SK-N-SH treated with all-trans-retinoic acid at 6 μM for 48 hours (cell line): ENCODE data around the gene OPHN1.

ENCODE experiments used
- ARNTL ChIP-seq: fragments of 450-650 bp; formaldehyde crosslinking; IDR thresholded peaks from 2 replicates; pipeline ENCODE4 v1.5.0; 2020; ENCODE audit warnings: low read depth, mild to moderate bottlenecking, moderate library complexity, borderline replicate concordance
- BACH2 ChIP-seq: fragments of 250-450 bp; sonication (Bioruptor Pico); IDR thresholded peaks from 2 replicates; pipeline ENCODE4 v1.9.0; 2021; ENCODE audit warnings: mild to moderate bottlenecking, borderline replicate concordance
- CREB5 ChIP-seq: fragments of 250-450 bp; sonication (Bioruptor Pico); IDR thresholded peaks from 2 replicates; pipeline ENCODE4 v1.5.1; 2020; ENCODE audit warnings: low read depth, mild to moderate bottlenecking, moderate library complexity
- CSRNP3 ChIP-seq: fragments of 250-450 bp; sonication (Bioruptor Pico); IDR thresholded peaks from 2 replicates; pipeline ENCODE4 v1.5.1; 2021; ENCODE audit warnings: mild to moderate bottlenecking, moderate library complexity
- ESRRG ChIP-seq: fragments of 250-450 bp; sonication (Bioruptor Pico); IDR thresholded peaks from 2 replicates; pipeline ENCODE4 v1.6.1; 2021; ENCODE audit warnings: mild to moderate bottlenecking
- GLIS3 ChIP-seq: fragments of 250-450 bp; sonication (Bioruptor Pico); IDR thresholded peaks from 2 replicates; pipeline ENCODE4 v1.5.0; 2020; ENCODE audit warnings: mild to moderate bottlenecking, moderate library complexity
- PATZ1 ChIP-seq: fragments of 250-450 bp; sonication (Bioruptor Pico); IDR thresholded peaks from 2 replicates; pipeline ENCODE4 v1.8.0; 2020; ENCODE audit warnings: mild to moderate bottlenecking, moderate library complexity, borderline replicate concordance
- RARB ChIP-seq: fragments of 250-450 bp; sonication (Bioruptor Pico); IDR thresholded peaks from 2 replicates; pipeline ENCODE4 v1.8.0; 2021; ENCODE audit warnings: mild to moderate bottlenecking, moderate library complexity
- ZC3H10 ChIP-seq: fragments of 250-450 bp; sonication (Bioruptor Pico); IDR thresholded peaks from 2 replicates; pipeline ENCODE4 v1.5.1; 2021; ENCODE audit warnings: mild to moderate bottlenecking, moderate library complexity
- ZFP3 ChIP-seq: fragments of 250-450 bp; sonication (Bioruptor Pico); IDR thresholded peaks from 2 replicates; pipeline ENCODE4 v1.5.0; 2020; ENCODE audit warnings: mild to moderate bottlenecking, moderate library complexity
- ZFP30 ChIP-seq: fragments of 450-650 bp; formaldehyde crosslinking; IDR thresholded peaks from 2 replicates; pipeline ENCODE4 v1.5.0; 2022; ENCODE audit warnings: mild to moderate bottlenecking, moderate library complexity

GRCh38 chrX:68249401-68249831 is 183.9 kb downstream of the OPHN1 start:
- TF ChIP-seq CSRNP3 (CRISPR knock-in tag) (no peak), ESRRG (CRISPR knock-in tag) (no peak), RARB (no peak), ZFP30 (CRISPR knock-in tag) (no peak), ZFP3 (CRISPR knock-in tag) (no peak), PATZ1 (no peak), ZC3H10 (CRISPR knock-in tag) (no peak), ARNTL (CRISPR knock-in tag) (no peak), BACH2 (CRISPR knock-in tag) (no peak), CREB5 (CRISPR knock-in tag) (no peak), GLIS3 (CRISPR knock-in tag) (no peak)
